ENCODE results near the gene NFYC. TPM values are rescaled to one million over a fixed set of nuclear protein-coding genes. Genes with fewer than 3 reads are reported as not detected.
A peak's percentile ranks its signal among the peaks of the same experiment; 100 is the strongest.

NFYC gene
- total RNA-seq, 4 donors from 2014 or later = 30.0 to 54.2 (median 46.6) TPM

DNA sequence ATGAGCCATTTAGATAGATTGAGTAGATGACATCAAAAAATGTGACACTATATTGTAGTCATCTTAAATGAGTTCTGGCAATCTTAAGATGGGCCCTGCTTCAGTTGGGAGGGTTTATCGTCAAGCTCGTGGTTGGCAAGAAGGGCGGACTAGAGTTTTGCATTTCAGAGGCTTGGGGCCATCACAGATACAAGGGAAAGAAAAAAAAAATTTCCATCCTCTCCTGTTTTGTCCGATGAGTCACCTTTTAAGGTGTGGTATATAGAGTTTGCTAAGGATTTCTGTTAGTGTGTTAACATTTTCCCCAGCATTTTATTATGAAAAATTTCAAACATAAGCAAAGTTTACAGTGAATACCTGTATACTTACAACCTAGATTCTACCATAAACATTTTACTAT lies 60.3 kb downstream of the NFYC start:
- intact Hi-C loops (cut with DNase I) = no loop called here
- H3K36me3 ChIP-seq = peaks cover 29 to 95% (median 64%) of the 10 kb centered on the region in 4 donors

DNA sequence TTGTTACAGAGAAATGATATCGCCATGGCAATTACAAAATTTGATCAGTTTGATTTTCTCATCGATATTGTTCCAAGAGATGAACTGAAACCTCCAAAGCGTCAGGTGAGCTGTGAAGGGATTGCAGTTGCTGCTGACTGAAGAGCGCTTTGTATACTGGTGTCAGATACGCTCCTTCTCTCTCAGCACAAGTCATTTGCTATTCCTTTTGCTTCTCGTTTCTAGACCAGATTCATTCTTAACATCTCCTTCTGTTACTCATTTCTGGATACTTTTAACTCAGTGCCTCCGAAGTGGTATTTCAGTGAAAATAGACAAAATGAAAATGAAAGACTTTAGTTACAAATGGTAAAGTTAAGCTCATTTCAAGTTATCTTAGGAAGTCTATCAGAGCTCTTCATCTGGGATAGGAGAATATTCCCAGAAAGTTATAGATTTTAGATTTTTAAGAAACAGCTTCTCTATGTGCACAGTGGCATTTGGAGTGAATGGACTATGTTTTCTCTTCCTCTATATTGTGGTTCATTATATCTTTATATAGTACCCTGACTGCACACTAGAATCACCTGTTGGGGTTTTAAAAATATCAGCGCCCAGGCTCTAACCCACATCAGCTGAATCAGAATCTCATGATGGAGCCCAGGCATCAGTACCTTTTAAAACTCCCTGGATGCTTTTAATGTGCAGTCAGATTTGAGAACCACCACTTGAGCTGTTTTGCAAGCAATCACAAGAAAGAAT lies 61.8 kb downstream of the NFYC start:
- H3K4me1 ChIP-seq = peaks cover 21 to 55% (median 48%) of the 10 kb centered on the region in 4 donors
- WGBS = 86% methylated on average over 8 of the region's 8 CpGs
- peaks cover 21 to 99% (median 69%) of the 10 kb centered on the region in 4 donors for H3K36me3 ChIP-seq
- no peaks in the 10 kb centered on the region for H3K27me3 ChIP-seq
- no peak for DNase-seq (ENCODE audit: extremely low spot score)
- no peaks in the 10 kb centered on the region for H3K9me3 ChIP-seq
- no peak overlapping the region for H3K4me3 ChIP-seq
- intact Hi-C loops (cut with DNase I) = no loop called here
- peak overlapping the region; percentile 69 to 83 (median 76) for H3K27ac ChIP-seq (replicated peaks in 1 of 4)
- TF ChIP-seq POLR2A (IDR thresholded peaks at IDR 0.05; ENCODE audit: low read depth) (no peak), POLR2AphosphoS5 (IDR thresholded peaks at IDR 0.05) (no peak), EP300 (IDR thresholded peaks at IDR 0.05) (no peak)
- TF ChIP-seq, protein P1, sequence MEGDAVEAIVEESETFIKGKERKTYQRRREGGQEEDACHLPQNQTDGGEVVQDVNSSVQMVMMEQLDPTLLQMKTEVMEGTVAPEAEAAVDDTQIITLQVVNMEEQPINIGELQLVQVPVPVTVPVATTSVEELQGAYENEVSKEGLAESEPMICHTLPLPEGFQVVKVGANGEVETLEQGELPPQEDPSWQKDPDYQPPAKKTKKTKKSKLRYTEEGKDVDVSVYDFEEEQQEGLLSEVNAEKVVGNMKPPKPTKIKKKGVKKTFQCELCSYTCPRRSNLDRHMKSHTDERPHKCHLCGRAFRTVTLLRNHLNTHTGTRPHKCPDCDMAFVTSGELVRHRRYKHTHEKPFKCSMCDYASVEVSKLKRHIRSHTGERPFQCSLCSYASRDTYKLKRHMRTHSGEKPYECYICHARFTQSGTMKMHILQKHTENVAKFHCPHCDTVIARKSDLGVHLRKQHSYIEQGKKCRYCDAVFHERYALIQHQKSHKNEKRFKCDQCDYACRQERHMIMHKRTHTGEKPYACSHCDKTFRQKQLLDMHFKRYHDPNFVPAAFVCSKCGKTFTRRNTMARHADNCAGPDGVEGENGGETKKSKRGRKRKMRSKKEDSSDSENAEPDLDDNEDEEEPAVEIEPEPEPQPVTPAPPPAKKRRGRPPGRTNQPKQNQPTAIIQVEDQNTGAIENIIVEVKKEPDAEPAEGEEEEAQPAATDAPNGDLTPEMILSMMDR (IDR thresholded peaks at IDR 0.05) = no peak

More for the DNA sequence above, 60.3 kb downstream of the NFYC start:
- no peak overlapping the region for H3K27ac ChIP-seq (replicated peaks in 1 of 4)
- DNase-seq (ENCODE audit: extremely low spot score) = no peak
- no peaks in the 10 kb centered on the region for H3K9me3 ChIP-seq
- no peak overlapping the region for H3K4me3 ChIP-seq
- TF ChIP-seq, protein P1 (IDR thresholded peaks at IDR 0.05) = no peak
- TF ChIP-seq EP300 (IDR thresholded peaks at IDR 0.05) (no peak), POLR2AphosphoS5 (IDR thresholded peaks at IDR 0.05) (no peak), POLR2A (IDR thresholded peaks at IDR 0.05; ENCODE audit: low read depth) (no peak)
- peaks cover 14 to 40% (median 35%) of the 10 kb centered on the region in 4 donors for H3K4me1 ChIP-seq
- 88% methylated on average over 4 of the region's 4 CpGs for whole genome bisulfite sequencing
- no peaks in the 10 kb centered on the region for H3K27me3 ChIP-seq

DNA sequence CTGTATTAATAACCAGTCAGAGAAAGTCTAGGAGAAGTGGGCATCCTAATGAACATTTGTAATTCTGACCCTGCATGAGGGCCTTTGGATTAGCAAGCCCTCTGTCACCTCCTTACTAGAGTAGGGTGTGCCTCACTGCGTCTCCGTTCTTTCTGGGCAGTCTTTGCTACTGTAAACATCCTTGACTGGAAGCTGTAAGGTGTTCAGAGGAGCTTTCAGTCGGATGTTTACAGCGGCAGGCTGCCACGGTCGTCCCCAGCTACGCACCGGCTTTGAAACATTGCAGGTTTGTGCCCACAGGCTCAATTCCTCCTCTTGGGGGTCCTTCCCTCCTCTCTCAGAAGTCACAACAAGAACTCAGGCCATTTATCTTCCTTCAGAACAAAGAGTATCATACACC lies 62.7 kb downstream of the NFYC start:
- WGBS = 79% methylated on average over 6 of the region's 8 CpGs
- intact Hi-C loops (cut with DNase I) = no loop called here
- H3K4me3 ChIP-seq = no peak overlapping the region
- DNase-seq (ENCODE audit: extremely low spot score) = no peak
- H3K9me3 ChIP-seq = no peaks in the 10 kb centered on the region
- peaks cover 21 to 64% (median 57%) of the 10 kb centered on the region in 4 donors for H3K4me1 ChIP-seq
- peaks cover 17 to 99% (median 67%) of the 10 kb centered on the region in 4 donors for H3K36me3 ChIP-seq
- TF ChIP-seq, protein P1 (IDR thresholded peaks at IDR 0.05) = no peak
- peak; percentile 56 for TF ChIP-seq EP300 (IDR thresholded peaks at IDR 0.05)
- TF ChIP-seq POLR2AphosphoS5 (IDR thresholded peaks at IDR 0.05) = peak; percentile 44 to 48
- no peak for TF ChIP-seq POLR2A (IDR thresholded peaks at IDR 0.05; ENCODE audit: low read depth)
- H3K27me3 ChIP-seq = no peaks in the 10 kb centered on the region
- peak overlapping the region; percentile 69 to 83 (median 76) for H3K27ac ChIP-seq (replicated peaks in 1 of 4)

DNA sequence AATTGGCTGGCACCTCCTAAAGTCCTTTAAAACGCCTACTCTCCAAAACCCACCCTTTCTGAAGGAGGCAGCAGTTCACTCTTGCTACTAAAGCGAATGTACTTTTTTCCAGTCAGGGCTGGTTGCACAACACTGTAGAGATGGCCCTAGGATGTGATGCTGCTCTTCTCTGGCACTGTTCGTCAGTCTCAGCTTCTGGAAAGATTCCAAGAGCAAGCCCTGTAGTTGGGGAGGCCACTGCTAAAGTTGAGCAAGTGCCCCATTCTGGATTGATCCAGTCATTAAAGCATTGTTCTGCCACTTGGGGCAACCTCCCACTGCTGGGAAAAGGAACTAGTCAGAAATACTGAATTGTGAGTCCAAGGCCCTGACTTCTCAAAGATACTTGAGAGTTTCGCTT lies 63.6 kb downstream of the NFYC start:
- intact Hi-C loops (cut with DNase I) = no loop called here
- no peak for DNase-seq (ENCODE audit: extremely low spot score)

GRCh38 chr1:40756523-40756922 lies 65.0 kb downstream of the NFYC start:
- no peak for DNase-seq (ENCODE audit: extremely low spot score)
- no peaks in the 10 kb centered on the region for H3K27me3 ChIP-seq
- WGBS = 90% methylated on average over 3 of the region's 3 CpGs
- peak overlapping the region; percentile 80 to 86 (median 82) for H3K27ac ChIP-seq (replicated peaks in 1 of 4)
- no peak overlapping the region for H3K4me3 ChIP-seq
- intact Hi-C loops (cut with DNase I) = no loop called here
- peaks cover 9 to 100% (median 63%) of the 10 kb centered on the region in 4 donors for H3K36me3 ChIP-seq
- TF ChIP-seq, protein P1 (IDR thresholded peaks at IDR 0.05) = no peak
- TF ChIP-seq POLR2AphosphoS5 (IDR thresholded peaks at IDR 0.05) (no peak), EP300 (IDR thresholded peaks at IDR 0.05) (no peak), POLR2A (IDR thresholded peaks at IDR 0.05; ENCODE audit: low read depth) (no peak)
- peaks cover 27 to 82% (median 68%) of the 10 kb centered on the region in 4 donors for H3K4me1 ChIP-seq
- no peaks in the 10 kb centered on the region for H3K9me3 ChIP-seq

More for the DNA sequence above, 63.6 kb downstream of the NFYC start:
- peaks cover 9 to 99% (median 64%) of the 10 kb centered on the region in 4 donors for H3K36me3 ChIP-seq
- peak overlapping the region; percentile 69 to 83 (median 76) for H3K27ac ChIP-seq (replicated peaks in 1 of 4)
- H3K27me3 ChIP-seq = no peaks in the 10 kb centered on the region
- peaks cover 21 to 69% (median 60%) of the 10 kb centered on the region in 4 donors for H3K4me1 ChIP-seq
- H3K9me3 ChIP-seq = no peaks in the 10 kb centered on the region
- TF ChIP-seq POLR2AphosphoS5 (IDR thresholded peaks at IDR 0.05) = peak in 1 of 2 donors; percentile 44
- TF ChIP-seq EP300 (IDR thresholded peaks at IDR 0.05) = no peak
- no peak overlapping the region for H3K4me3 ChIP-seq
- WGBS = 60% methylated on average over 4 of the region's 4 CpGs
